GM19452 (cell line): ENCODE measurements around the gene HSPB7.
"Not testable (repeated sequence)": the region's sequence is repeated elsewhere in the genome, so short reads cannot be mapped to it uniquely, and the experiment has no call there.

Experiments used
- ATAC-seq: cut with Tn5 transposase; IDR thresholded peaks from one replicate; pipeline ENCODE4 v1.9.1; 2021; ENCODE audit not compliant: unreplicated experiment

Gene HSPB7

DNA sequence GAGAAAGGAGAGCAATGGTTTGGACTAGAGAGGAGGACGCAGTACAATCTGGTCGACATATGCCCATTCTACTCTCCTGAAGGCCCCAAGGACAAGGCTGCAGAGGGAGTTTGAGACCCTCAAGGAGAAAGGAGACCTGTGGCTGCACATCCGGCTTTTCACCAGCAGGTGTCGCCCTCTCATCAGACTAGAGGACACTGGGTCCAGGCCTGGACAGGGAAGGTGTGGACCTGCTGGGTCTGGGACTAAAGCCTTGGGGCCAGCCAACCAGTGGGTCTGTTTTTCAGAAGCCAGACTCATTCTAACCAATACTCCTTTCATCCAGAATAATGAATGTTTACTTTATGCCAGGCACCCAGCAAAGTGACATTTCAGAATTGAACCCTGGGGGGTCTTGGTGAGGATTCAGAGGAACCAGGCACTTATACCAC lies 8.8 kb downstream of the HSPB7 start:
- ATAC-seq, result no peak

DNA sequence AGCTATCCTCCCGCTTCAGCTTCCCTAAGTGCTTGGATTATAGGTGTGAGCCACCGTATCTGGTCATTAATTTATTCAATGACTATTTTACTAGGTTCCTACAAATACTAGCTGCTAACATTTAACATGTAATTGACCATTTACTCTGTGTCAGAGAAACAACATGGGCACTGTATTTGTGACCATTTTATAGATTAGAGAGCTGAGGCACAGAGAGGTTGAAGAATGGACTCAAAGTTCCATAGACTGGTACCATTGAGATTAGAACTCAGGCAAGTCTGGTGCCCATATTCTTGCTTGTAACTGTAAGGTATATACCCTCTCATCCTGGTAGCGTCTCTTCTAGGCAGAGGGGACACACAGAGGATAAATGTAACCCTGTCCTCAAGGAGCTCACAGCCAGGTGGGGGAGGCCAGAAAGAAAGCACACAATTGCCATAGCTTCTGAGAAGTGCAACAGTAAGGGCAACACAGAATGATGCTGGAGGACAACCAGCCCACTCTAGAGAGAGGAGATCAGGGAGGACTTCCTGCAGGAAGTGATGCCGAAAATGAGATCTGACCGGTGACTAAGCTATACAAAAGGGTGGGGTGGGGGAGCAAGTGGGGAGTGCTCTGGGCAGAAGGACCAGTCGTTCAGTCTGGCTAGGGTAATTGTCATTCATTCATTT lies 10.0 kb downstream of the HSPB7 start:
- ATAC-seq, result no peak

DNA sequence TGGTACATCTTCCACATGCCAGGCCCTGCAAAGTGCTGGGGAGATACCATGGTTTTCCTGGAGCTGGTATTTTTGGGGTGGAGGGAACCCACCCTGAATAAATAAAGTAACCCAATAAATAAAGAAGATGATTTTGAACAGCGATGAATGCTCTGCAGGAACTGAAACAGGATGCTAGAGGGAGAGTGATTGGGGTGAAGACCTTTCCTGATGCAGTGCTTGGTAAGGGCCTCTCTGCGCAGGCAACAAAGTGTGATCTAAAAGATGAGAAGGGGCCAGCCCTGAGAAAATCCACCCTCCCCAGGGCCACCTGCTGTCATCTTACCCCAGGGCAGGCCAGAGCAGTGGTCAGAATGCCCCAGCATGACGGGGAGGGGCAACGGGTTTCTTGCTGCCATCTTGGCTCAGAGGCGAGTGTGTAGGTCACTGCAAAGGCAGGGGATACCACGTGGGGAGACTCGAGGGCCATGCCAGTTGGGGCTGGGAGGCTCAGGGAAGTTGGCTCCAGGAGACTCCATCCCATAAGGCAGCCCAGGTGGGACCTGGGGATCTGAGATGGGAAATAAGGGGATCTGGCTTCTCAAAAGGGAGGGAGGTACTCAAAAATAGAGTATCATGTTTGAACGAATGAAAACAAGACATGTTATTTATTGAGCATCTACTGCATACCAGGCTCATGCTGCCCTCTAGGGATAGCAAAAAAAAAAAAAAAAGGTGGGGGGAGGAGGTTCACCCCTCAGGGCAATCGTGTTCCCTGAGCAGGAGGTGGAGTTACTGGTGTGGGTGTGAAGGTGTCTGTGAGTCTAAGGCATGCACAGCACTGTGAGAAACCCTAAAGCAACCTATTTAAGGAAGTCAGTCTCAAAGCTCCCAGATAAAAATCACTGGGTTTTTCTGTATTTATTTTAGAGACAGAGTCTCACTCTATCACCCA lies 11.0 kb downstream of the HSPB7 start:
- no peak for ATAC-seq

DNA sequence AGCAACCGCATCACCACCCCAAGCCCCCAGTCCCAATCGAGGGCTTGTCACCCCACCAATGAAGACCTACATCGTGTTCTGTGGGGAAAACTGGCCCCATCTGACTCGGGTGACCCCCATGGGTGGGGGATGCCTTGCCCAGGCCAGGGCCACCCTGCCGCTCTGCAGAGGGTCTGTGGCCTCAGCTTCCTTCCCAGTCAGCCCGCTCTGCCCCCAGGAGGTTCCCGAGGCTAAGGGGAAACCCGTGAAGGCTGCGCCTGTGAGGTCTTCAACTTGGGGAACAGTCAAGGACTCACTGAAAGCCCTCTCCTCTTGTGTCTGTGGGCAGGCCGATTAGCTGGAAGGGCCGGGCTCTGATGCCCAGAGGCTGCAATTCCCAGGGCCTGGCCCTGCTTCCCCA lies 11.8 kb downstream of the HSPB7 start:
- ATAC-seq, result no peak

DNA sequence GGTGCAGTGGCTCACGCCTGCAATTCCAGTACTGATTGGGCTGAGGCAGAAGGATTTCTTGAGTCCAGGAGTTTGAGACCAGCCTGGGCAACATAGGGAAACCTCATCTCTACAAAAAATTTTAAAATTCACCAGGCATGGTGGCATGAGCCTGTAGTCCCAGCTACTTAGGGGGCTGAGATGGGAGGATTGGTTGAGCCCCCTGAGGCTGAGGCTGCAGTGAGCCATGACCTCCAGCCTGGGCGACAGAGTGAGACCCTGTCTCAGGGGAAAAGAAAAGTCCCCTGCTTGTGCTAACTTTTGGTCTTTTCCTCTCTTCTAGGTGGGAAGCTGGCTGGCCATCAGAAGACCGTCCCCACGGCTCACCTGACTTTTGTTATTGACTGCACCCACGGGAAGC lies 12.2 kb downstream of the HSPB7 start:
- ATAC-seq, result no peak

DNA sequence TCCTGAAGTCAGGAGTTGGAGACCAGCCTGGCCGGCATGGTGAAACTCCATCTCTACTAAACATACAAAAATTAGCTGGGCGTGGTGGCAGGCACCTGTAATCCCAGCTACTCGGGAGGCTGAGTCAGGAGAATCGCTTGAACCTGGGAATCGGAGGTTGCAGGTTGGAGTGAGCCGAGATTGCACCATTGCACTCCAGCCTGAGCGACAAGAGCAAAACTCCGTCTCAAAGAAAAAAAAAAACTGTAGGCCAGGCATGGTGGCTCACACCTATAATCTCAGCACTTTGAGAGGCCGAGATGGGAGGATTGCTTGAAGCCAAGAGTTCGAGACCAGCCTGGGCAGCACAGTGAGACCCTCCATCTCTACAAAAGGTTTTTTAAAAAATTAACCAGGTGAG lies 16.6 kb downstream of the HSPB7 start:
- not testable (repeated sequence) for ATAC-seq

DNA sequence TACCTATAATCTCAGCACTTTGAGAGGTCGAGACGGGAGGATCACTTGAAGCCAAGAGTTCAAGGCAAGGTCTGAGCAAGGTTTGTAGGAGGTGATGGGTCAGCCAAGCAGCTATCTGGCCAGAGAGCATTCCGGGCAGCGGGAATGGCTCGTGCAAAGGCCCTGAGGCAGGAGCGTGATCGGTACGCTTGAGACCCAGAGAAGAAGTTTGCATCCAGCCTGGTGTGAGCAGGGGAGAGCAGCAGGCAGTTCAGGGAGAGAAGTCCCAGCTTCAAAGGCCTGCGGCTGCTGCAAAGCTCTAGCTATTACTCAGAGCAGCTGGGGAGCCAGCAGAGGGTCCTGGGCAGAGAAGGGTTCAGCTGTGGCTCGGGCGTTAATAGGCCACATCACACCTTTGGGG lies 18.9 kb downstream of the HSPB7 start:
- no peak for ATAC-seq

DNA sequence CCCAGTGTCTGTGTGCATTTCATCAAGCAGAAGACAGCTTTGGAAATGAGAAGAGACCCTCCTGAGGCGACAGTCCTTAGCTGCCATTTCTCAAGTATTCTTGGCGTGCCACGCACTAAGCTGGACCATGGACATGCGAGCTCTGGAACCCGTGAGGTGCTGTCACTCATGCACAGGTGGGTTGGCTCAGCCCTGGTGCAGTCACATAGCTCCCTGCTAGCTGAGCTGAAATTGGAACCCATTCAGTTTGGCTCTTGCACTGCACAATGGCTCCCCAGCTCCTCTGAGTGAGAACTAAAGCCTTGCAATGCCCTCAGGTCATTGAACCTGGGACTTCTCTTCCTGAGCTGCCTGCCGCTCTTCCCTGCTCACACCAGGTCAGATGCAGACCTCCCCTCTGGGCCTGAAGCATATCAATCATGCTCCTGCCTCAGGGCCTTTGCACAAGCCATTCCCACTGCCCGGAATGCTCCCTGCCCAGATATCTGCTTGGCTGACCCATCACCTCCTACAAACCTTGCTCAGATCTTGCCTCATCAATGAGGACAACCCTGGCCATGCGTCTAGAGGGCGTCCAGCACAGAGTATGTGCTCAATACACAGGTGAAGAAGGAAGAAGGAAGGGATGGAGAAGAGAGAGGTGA lies 20.1 kb downstream of the HSPB7 start:
- ATAC-seq, result no peak

DNA sequence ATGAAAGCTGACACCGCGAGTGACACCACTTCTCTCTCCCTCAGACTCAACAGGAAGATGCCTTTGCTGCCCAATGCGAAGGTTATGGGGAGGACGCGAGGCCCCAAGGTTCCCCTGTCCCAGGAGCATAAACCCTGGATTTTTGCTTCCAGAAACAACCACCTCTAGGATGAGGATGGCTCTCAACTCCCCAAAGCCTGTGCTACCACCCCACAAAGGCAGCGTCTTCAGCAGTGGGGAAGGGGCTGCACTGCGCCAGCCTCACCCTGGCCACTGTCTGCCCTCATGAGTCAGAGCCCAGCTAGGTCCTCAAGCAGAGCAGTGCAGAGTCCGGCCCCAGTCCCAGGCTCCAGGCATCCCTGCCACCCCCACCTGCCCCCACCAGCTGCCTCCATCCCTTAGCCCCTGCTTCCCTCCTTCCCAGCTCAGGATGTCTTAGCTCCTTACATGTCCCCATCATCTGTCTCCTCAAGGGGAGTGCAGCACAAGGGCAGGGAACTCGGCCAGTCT lies 20.7 kb downstream of the HSPB7 start:
- no peak for ATAC-seq

DNA sequence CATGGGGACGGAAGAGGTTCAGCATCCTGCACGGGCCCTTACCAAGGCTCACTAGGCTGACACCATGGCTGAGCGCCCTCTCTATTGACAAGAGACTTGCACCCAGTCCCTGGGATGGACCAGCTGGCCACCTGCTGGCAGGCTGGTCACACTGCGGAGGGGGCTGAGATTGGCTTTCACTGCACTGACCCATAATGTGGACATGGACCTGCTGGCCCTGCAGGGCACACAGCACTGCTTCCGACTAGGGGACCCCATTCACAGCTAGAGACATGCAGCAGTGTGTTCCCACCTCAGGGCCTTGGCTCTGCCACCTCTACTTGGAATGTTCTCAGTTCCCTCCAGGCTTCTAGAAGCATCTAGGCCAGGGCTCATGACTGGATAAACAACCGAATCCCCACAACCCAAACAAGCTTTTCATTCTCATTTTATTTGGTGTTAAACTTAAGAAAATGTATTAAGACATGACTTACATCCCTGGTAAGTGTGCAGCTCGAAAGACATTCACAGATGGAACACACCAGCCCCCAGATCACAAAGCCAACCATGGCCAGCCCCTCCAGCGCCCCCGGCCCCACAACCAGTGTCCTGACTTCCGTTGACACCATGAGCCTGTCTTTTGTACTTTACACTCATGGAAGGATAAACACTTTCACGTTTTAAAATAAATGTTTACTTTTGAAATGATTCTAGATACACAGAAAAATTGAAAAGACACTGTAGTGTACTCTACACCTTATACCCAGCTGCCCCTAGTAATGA lies 23.1 kb downstream of the HSPB7 start:
- ATAC-seq, result no peak

DNA sequence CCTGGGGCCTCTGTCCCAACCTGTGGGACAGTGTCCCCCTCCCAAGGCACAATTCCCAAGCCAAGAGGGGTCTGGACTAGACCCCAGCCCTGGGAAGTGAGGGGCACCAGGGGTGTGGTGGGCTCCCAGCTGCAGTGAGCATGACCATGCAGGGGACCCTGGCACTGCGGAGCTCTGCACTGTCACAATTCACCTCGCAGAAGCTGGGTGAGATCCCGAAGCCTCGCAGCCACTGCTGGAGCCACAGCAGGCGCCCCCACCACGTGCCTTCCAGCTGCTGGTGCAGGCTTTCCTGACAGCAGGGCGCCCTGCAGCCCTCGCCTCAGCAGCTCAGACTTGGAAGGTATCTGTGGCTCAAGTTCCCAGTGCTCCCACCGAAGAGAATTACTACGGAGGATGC lies 23.8 kb downstream of the HSPB7 start:
- no peak for ATAC-seq

DNA sequence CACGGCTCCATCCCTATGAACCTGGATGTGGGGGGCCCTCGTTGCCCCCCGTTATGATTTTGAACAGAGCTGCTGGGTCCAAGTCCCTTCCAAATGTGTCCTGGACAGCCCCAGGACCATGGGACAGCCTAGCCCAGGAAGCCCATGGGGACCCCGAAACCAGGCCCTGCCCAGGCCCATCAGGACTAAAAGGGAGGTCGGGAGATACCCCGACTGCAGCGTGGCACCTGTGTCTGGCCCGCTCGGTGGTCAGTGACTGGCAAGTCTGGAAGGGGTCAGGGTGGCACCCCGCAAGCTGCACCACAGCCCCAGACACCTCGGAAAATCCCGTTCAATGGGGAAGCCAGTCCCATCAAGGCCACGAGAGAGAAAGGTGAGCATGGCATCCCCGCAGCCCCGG lies 24.2 kb downstream of the HSPB7 start:
- no peak for ATAC-seq

DNA sequence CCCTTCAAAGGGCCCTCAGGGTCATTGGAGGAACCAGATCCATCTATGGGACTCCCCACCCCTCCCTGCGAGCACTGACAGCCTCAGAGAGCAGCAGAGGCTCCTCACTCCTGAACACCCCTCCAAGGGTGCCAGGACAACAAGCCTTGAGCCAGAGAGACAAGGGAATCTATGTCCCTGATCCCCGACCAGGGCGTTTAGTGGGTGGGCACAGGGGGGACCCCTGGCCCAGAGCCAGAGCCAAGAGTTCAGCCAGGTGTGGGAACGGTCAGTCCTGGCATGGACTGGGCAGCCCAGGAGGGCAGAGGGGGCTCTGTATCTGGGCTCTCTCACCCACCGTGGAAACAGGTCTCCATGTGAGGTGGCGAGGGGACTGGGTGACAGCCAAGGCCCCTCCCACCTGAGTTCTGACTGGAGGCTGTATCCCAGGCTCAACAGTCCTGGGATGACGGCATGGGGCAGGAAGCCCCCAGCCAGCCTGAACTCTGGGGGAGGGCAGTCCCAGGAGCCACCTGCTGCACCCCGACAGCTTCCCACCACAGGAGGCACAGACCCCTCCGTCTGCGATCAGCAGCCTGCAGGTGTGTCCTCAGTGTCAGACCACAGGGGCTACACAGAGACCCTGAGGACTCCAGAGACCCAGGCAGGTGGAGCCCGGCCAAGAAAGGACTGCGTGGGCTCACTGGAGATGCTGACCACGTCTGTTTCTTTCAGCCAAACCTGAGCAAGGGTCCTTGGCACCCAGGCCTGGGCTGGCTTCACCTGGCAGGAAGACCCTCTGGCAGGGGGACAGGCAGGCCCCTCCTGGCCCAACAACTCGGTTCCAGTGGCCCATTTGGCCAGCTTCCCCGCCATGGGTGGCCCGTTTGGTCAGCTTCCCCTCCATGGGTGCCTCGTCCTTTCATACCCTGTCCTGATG lies 25.0 kb downstream of the HSPB7 start:
- no peak for ATAC-seq

DNA sequence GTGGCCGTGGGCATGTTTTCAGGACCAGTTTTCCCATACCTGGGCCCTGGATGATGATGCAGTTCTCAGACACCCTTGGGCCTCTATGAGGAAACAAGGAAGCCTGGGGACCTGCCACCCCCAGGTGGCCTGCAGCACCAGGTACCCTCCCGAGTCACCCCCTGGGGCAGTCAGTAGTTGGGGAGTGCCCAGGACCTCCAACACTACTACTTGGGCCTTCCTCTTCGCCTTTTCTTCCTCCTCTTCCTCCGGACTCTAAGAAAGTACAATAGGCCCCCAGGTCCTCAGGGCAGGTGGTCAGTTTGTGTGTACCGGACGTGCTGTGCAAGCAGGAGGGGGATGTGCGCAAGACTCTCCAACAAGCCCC lies 25.7 kb downstream of the HSPB7 start:
- no peak for ATAC-seq

DNA sequence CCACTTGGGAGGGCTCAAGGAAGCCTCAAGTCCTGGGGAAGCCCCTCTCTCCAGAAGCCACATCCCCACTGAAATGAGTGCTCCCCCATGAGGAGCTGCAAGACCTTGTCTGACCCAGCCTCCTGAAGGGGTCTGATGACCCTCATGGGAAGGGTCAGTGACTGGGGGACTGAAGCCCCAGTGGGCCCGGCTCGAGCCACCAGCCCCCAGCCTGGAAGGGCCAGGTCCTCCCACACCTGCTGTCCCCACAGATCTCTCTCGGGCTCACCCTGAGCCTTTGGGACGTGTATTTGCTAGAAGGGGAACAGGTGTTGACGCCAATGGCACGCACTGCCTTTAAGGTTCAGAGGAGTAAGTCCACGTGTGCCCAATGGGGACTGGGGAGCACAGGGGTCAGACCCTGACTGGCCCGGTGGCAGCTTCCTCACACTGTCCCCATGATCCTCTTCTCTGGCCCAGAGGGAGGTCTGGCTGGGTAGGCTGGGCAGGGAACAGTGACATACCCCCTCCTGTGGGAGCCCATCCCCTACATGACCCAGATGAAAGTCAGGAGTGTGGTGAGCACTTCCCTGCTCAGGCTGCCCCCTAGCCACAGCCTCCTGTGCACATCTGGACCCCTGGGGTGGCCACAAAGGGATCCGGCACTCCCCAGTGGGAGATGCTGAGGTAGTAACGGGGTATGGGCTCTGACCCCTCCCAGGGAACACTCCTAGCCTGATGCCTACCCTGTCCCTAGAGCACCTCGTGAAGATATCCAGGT lies 26.2 kb downstream of the HSPB7 start:
- no peak for ATAC-seq

DNA sequence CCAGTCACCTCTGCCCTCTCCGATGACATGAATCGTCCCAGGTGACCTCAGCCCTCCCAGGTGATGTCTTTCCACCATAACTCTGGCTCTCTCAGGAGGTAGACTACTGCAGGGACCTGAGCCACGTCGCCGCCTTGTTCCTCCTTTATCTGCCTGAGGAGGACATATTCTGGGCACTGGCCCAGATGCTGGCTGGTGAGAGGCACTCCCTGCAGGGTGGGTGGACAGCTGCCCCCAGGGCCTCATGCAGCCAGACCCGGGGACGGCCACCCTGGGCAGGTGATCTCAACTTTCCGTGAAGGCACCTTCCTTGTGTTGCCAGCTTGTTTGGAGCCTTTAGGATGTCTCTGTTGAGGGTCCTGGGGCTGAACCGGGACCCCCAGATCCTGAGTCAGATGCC lies 28.1 kb downstream of the HSPB7 start:
- ATAC-seq, result no peak

DNA sequence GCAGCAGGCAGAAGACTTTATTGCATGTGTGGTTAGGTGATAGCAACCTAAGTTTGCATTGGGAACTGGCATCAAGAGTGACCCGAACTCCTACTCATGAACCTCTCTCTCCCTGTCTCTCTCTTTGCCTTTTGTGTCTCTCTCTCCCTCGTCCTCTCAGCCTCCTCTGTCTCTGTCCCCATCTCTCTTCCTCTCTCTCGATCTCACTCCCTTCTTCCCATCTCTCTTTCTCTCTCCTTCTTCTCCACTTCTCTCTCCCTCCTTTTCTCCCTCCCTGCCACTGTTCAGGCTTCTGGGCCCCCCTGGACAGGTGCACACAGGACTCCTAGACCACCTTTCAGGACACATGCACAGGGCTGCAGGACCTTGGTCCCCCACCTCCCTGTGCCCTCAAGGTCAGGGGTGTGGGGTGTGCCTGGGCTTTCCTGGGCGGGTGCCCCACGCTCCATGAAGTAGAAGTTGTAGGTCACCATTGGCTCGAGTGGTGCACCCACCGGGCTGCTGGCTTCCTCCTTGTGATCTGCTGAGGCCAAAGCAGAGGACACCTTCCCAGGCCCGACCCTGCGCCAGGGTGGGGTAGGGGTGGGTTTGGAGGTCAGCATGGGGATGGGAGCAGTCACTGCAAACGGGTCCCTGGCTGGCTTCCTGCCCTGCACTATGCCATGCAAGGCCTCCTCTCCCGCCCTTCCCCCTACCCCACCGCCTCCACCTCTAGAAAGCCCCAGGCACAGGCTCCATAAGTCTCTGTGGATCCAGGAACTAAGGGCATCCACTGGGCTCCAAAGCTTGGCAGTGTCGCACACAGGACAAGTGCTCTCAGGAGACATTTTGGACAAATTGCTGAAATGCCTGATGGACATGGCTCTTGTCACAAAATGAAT lies 28.7 kb downstream of the HSPB7 start:
- no peak for ATAC-seq

DNA sequence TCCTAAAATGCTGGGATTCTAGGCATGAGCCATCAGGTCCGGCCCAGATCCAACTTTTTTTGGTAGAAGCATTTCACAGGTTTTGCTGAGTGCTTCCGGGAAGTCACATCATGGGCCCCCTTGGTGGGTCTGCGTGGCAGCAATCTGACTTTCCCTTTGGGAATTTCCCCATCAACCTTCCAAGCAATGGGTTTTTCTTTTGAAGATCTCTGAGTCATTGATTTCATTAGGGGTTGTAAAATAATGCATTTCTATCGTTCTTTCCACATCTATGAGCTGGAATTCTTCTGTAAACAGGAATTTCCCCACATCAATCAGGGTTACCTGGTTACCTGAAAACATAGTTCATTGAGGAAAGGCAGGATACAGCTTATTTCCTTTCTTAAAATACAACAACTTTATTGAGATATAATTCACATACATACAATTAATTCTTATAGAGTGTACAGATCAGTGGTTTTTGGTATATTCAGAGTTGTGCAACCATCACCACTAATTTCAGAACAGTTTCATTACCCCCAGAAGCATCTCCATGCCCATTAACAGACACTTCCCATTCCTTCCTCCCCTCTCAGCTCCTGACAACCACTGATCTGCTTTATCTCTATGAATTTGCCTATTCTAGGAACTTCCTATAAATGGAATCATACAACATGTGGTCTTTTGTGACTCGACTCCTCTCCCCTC lies 32.1 kb downstream of the HSPB7 start:
- ATAC-seq, result no peak
